ENCODE data around the gene FAM193B. TPM values are rescaled to one million over a fixed set of nuclear protein-coding genes. Genes with fewer than 3 reads are reported as not detected.

Gene FAM193B
- polyA plus RNA-seq, 3 donors = 1.6 to 216 (median 1.9) TPM

GRCh38 chr5:177498013-177498787 is 56.2 kb downstream of the FAM193B start:
- no peak for DNase-seq
- Mint-ChIP-seq H3K9me3 (peaks cover 0 to 3% (median 0%) of the 10 kb centered on the region in 7 donors), H3K27me3 (ENCODE audit: low read depth in 3 of 3) (peaks cover 19 to 30% (median 21%) of the 10 kb centered on the region in 3 donors), H3K4me3 (peak overlapping the region; percentile 78 to 88), H3K4me1 (peaks cover 72% of the 10 kb centered on the region), H3K27ac (peak overlapping the region; percentile 82 to 95 (median 90)), H3K36me3 (peaks cover 14 to 19% of the 10 kb centered on the region in 2 donors)
- Histone ChIP-seq H3K9ac (ENCODE audit: insufficient read depth, low read length, poor library complexity, severe bottlenecking) (peak overlapping the region; percentile 84), H3K4me1 (ENCODE audit: control insufficient read depth in 1 of 2, insufficient read depth in 2 of 2, low read length in 2 of 2) (peaks cover 75 to 78% of the 10 kb centered on the region in 2 donors), H3K9me3 (replicated peaks in 1 of 2; ENCODE audit: control insufficient read depth in 1 of 2, insufficient read depth in 1 of 2, low read length in 2 of 2) (no peaks in the 10 kb centered on the region), H3K4me2 (replicated peaks; ENCODE audit: extremely low read depth, low read length, poor library complexity, severe bottlenecking) (peak overlapping the region; percentile 94), H3K36me3 (replicated peaks in 1 of 2; ENCODE audit: control insufficient read depth in 1 of 2, insufficient read depth in 2 of 2, low read length in 2 of 2) (peaks cover 8% of the 10 kb centered on the region in 2 donors), H3K79me2 (ENCODE audit: insufficient read depth, low read length) (peaks cover 28% of the 10 kb centered on the region), H4K20me1 (ENCODE audit: insufficient read depth, low read length) (peaks cover 40% of the 10 kb centered on the region), H3K27ac (ENCODE audit: low read depth in 1 of 2, low read length in 2 of 2) (peak overlapping the region; percentile 37 to 87), H3K4me3 (replicated peaks in 1 of 3; ENCODE audit: low read depth in 2 of 3, low read length in 3 of 3) (peak overlapping the region; percentile 5 to 84 (median 13)), H2AFZ (ENCODE audit: insufficient read depth, low read depth, low read length, poor library complexity, severe bottlenecking) (no peak overlapping the region), H3K27me3 (ENCODE audit: control insufficient read depth in 2 of 2, insufficient read depth in 2 of 2, low read length in 2 of 2) (peaks cover 0 to 17% of the 10 kb centered on the region in 2 donors)
- WGBS (ENCODE audit: insufficient coverage) = 21% methylated on average over 36 of the region's 48 CpGs
- intact Hi-C loops (cut with micrococcal nuclease) = loop anchor here (5.0 to 10.0 kb wide), 4 partner anchors 41 to 186 kb away; partner anchors contain the start of genes MXD3 (in 1 of the 2) and PFN3 (in 1 of the 2)
- TF ChIP-seq CTCF (IDR thresholded peaks at IDR 0.05) = no peak

GRCh38 chr5:177497292-177498012 is 56.9 kb downstream of the FAM193B start, which contains the start of gene PDLIM7:
TSS of gene PDLIM7 (minus strand) at chr5:177497604. CDS start at chr5:177496512, 1,092 bp downstream.
- Mint-ChIP-seq H3K4me3 (peak within 1 kb of the TSS; percentile 78 to 88), H3K27me3 (ENCODE audit: low read depth in 3 of 3) (peaks cover 19 to 30% (median 21%) of the 10 kb centered on the region in 3 donors), H3K4me1 (peaks cover 72% of the 10 kb centered on the region), H3K9me3 (peaks cover 0 to 3% (median 0%) of the 10 kb centered on the region in 7 donors), H3K27ac (peak within 1 kb of the TSS; percentile 90 to 99 (median 98)), H3K36me3 (peaks cover 14 to 19% of the 10 kb centered on the region in 2 donors)
- Histone ChIP-seq H3K27ac (ENCODE audit: low read depth in 1 of 2, low read length in 2 of 2) (peak within 1 kb of the TSS; percentile 37 to 98), H3K4me2 (replicated peaks; ENCODE audit: extremely low read depth, low read length, poor library complexity, severe bottlenecking) (peak within 1 kb of the TSS; percentile 94), H2AFZ (ENCODE audit: insufficient read depth, low read depth, low read length, poor library complexity, severe bottlenecking) (no peak within 1 kb of the TSS), H3K9ac (ENCODE audit: insufficient read depth, low read length, poor library complexity, severe bottlenecking) (peak within 1 kb of the TSS; percentile 84), H3K4me1 (ENCODE audit: control insufficient read depth in 1 of 2, insufficient read depth in 2 of 2, low read length in 2 of 2) (peaks cover 75 to 78% of the 10 kb centered on the region in 2 donors), H4K20me1 (ENCODE audit: insufficient read depth, low read length) (peaks cover 33% of the 10 kb centered on the region), H3K4me3 (replicated peaks in 1 of 3; ENCODE audit: low read depth in 2 of 3, low read length in 3 of 3) (peak within 1 kb of the TSS; percentile 70 to 84 (median 81)), H3K36me3 (replicated peaks in 1 of 2; ENCODE audit: control insufficient read depth in 1 of 2, insufficient read depth in 2 of 2, low read length in 2 of 2) (peaks cover 4 to 5% of the 10 kb centered on the region in 2 donors), H3K9me3 (replicated peaks in 1 of 2; ENCODE audit: control insufficient read depth in 1 of 2, insufficient read depth in 1 of 2, low read length in 2 of 2) (no peaks in the 10 kb centered on the region), H3K79me2 (ENCODE audit: insufficient read depth, low read length) (peaks cover 34% of the 10 kb centered on the region), H3K27me3 (ENCODE audit: control insufficient read depth in 2 of 2, insufficient read depth in 2 of 2, low read length in 2 of 2) (peaks cover 0 to 17% of the 10 kb centered on the region in 2 donors)
- no peak for TF ChIP-seq CTCF (IDR thresholded peaks at IDR 0.05)
- under 1% methylated on average over 70 of the region's 73 CpGs for WGBS (ENCODE audit: insufficient coverage)
- DNase-seq = peak; percentile 97 to 98 (median 97)
- intact Hi-C loops (cut with micrococcal nuclease) = loop anchor here (5.0 to 10.0 kb wide), 4 partner anchors 40 to 185 kb away; partner anchors contain the start of genes MXD3 (in 1 of the 2) and PFN3 (in 1 of the 2)

Data from CD14-positive monocyte (primary cell).